SU-DHL-6 (cell line): ENCODE data around the gene B4GALNT4.

Source experiments
- CTCF ChIP-seq: fragments of 200-600 bp; sonication (generic); IDR thresholded peaks from one replicate; pipeline ENCODE4 v1.5.1; 2017; ENCODE audit warnings: antibody characterized with exemption, mild to moderate bottlenecking, low read length, moderate library complexity; ENCODE audit not compliant: insufficient read depth, poor library complexity, severe bottlenecking
- EZH2phosphoT487 ChIP-seq: fragments of 200-600 bp; sonication (generic), shearing (Covaris generic); conservative IDR thresholded peaks from 2 replicates; pipeline ENCODE4 v1.6.1; 2018; ENCODE audit warnings: mild to moderate bottlenecking, antibody characterized with exemption, low read length, moderate library complexity, mixed read lengths

DNA sequence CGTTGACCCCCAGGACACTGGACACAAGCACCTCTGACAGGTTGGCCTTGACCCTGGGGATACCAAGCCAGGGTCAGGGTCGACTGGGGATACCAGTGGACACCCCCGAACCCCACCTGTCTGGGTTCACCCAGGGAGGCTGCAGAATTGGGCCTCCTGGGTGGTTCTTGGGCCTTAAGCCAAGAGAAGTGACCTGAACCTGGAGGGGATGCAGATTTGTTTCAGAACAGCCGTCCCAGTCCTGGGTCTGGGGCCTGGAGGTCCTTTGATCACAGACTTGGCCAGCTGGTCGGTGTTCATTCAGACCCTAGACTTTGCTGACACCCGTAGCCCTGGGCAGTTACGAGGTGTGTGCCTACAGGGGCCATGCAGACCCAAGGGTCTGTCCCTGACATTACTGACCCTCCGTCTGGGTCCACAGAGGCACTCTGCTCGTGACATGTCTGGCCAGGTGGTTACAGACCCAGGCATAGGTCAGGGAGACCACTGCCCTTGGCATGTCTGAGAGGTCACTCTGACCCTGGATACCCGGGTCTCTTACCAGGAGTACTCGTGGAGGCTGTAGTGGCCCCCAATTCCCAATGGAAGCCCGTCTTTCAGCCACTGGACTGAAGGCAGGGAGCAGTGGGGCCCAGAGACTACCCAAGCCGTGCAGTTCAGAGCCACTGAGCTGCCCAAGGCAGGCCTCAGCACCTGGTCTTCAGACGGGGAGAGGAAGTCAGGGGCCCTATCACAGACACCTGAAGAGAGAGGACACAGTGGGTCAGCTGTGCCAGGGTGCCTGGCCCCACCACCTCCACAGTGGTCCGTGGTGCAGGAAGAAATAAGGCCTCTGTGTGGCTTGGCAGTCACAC, 39.1 kb downstream of the B4GALNT4 start:
- no peak for TF ChIP-seq CTCF
- TF ChIP-seq EZH2phosphoT487: no peak
